Measurements from ENCODE around the gene UGT1A10.
"Not testable (repeated sequence)": the region's sequence is repeated elsewhere in the genome, so short reads cannot be mapped to it uniquely, and the experiment has no call there.

UGT1A10 gene

GRCh38 chr2:233620204-233620603 is 16.0 kb upstream of the UGT1A10 start:
- H3K36me3 Mint-ChIP-seq (ENCODE audit: low read depth), result no peaks in the 10 kb centered on the region
- H3K27ac Mint-ChIP-seq, result no peak overlapping the region
- H3K27me3 Mint-ChIP-seq (ENCODE audit: low read depth, poor library complexity), result peaks cover 13% of the 10 kb centered on the region
- no peaks in the 10 kb centered on the region for H3K4me1 Mint-ChIP-seq
- no peak for DNase-seq
- peaks cover 20% of the 10 kb centered on the region for H3K9me3 Mint-ChIP-seq
- no peak overlapping the region for H3K4me3 Mint-ChIP-seq
- TF ChIP-seq, protein P1, sequence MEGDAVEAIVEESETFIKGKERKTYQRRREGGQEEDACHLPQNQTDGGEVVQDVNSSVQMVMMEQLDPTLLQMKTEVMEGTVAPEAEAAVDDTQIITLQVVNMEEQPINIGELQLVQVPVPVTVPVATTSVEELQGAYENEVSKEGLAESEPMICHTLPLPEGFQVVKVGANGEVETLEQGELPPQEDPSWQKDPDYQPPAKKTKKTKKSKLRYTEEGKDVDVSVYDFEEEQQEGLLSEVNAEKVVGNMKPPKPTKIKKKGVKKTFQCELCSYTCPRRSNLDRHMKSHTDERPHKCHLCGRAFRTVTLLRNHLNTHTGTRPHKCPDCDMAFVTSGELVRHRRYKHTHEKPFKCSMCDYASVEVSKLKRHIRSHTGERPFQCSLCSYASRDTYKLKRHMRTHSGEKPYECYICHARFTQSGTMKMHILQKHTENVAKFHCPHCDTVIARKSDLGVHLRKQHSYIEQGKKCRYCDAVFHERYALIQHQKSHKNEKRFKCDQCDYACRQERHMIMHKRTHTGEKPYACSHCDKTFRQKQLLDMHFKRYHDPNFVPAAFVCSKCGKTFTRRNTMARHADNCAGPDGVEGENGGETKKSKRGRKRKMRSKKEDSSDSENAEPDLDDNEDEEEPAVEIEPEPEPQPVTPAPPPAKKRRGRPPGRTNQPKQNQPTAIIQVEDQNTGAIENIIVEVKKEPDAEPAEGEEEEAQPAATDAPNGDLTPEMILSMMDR (IDR thresholded peaks at IDR 0.05), result no peak

DNA sequence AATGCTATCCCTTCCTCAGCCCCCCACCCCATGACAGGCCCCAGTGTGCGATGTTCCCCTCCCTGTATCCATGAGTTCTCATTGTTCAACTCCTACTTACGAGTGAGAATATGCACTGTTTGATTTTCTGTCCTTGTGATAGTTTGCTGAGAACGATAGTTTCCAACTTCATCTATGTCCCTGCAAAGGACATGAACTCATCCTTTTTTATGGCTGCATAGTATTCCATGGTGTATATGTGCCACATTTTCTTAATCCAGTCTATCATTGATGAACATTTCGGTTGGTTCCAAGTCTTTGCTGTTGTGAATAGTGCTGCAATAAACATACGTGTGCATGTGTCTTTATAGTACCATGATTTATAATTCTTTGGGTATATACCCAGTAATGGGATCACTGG is 14.4 kb upstream of the UGT1A10 start:
- peaks cover 19% of the 10 kb centered on the region for H3K27me3 Mint-ChIP-seq (ENCODE audit: low read depth, poor library complexity)
- not testable (repeated sequence) for H3K4me1 Mint-ChIP-seq; H3K27ac Mint-ChIP-seq; H3K4me3 Mint-ChIP-seq; H3K9me3 Mint-ChIP-seq; H3K36me3 Mint-ChIP-seq (ENCODE audit: low read depth); DNase-seq

- no peak for DNase-seq
- Mint-ChIP-seq H3K4me1 (no peaks in the 10 kb centered on the region), H3K27me3 (ENCODE audit: low read depth, poor library complexity) (peaks cover 31% of the 10 kb centered on the region), H3K36me3 (ENCODE audit: low read depth) (no peaks in the 10 kb centered on the region), H3K27ac (no peak overlapping the region), H3K4me3 (no peak overlapping the region), H3K9me3 (peaks cover 38% of the 10 kb centered on the region)
- TF ChIP-seq, protein P1 (IDR thresholded peaks at IDR 0.05), result no peak
Observed at GRCh38 chr2:233627331-233628025, 8.8 kb upstream of the UGT1A10 start.

DNA sequence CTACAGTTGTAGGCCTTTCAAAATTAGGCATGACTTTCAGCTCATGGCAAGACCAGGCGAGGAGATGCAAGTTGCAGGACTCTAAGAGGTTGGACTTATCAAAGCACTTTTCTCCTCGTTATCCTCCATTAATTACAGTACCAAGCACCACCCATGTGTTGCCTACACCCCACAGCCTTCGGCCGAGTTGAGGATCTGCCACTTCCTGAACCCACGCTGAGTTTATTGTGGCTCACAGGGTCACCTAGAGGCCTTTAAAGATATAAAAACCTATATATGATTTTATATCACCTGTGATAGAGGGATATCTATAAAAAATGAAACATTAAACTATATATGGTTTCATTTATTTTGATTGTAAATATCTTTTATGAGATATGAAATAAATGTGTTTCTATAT is 2.6 kb downstream of the UGT1A10 start:
- no peak overlapping the region for H3K27ac Mint-ChIP-seq
- TF ChIP-seq, protein P1 (IDR thresholded peaks at IDR 0.05), result no peak
- H3K9me3 Mint-ChIP-seq, result peaks cover 28% of the 10 kb centered on the region
- H3K4me1 Mint-ChIP-seq, result peaks cover 21% of the 10 kb centered on the region
- H3K4me3 Mint-ChIP-seq, result no peak overlapping the region
- H3K36me3 Mint-ChIP-seq (ENCODE audit: low read depth), result no peaks in the 10 kb centered on the region
- peaks cover 9% of the 10 kb centered on the region for H3K27me3 Mint-ChIP-seq (ENCODE audit: low read depth, poor library complexity)
- no peak for DNase-seq

- no peaks in the 10 kb centered on the region for H3K36me3 Mint-ChIP-seq (ENCODE audit: low read depth)
- TF ChIP-seq, protein P1 (IDR thresholded peaks at IDR 0.05), result no peak
Observed at GRCh38 chr2:233639860-233640259, 3.6 kb downstream of the UGT1A10 start.

DNA sequence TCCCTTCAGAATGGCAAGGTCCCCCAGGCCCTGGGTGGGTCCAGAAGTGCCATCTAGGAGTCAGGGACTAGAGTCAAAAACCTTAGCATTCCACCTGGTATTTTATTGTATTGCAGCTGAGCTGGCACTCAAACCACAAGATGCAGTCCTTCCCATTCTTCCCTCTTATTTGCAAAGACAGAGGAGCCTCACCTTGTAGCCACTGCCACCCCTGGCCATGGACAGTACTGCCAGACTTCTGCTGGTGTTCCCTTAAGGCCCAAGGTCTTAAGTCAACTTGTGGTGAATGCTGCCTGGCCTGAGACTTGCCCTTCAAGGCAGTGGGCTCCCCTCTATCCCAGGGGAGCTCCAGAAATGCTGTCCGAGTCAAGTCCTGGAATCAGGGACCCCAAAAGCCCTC is 6.9 kb downstream of the UGT1A10 start:
- Mint-ChIP-seq H3K36me3 (ENCODE audit: low read depth) (peaks cover 6% of the 10 kb centered on the region), H3K27ac (no peak overlapping the region), H3K4me3 (no peak overlapping the region), H3K4me1 (peaks cover 21% of the 10 kb centered on the region), H3K27me3 (ENCODE audit: low read depth, poor library complexity) (peaks cover 7% of the 10 kb centered on the region), H3K9me3 (peaks cover 62% of the 10 kb centered on the region)
- TF ChIP-seq, protein P1 (IDR thresholded peaks at IDR 0.05), result no peak
- no peak for DNase-seq

More at GRCh38 chr2:233639860-233640259, 3.6 kb downstream of the UGT1A10 start:
- peak overlapping the region; percentile 50 for H3K27ac Mint-ChIP-seq
- peaks cover 9% of the 10 kb centered on the region for H3K27me3 Mint-ChIP-seq (ENCODE audit: low read depth, poor library complexity)
- peaks cover 21% of the 10 kb centered on the region for H3K4me1 Mint-ChIP-seq
- peaks cover 37% of the 10 kb centered on the region for H3K9me3 Mint-ChIP-seq
- no peak overlapping the region for H3K4me3 Mint-ChIP-seq
- DNase-seq, result no peak

DNA sequence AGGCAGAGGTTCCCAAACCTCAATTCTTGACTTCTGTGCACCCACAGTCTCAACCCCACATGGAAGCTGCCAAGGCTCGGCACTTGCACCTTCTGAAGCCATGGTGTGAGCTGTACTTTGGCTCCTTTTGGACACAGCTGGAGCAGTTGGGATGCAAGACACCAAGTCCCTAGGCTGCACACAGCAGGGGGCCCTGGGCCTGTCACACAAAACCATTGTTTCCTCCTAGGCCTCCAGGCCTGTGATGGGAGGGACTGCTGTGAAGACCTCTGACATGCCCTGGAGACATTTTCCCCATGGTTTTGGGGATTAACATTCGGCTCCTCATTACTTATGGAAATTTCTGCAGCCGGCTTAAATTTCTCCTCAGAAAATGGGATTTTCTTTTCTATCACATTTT is 9.8 kb downstream of the UGT1A10 start:
- H3K27me3 Mint-ChIP-seq (ENCODE audit: low read depth, poor library complexity); H3K4me1 Mint-ChIP-seq; H3K27ac Mint-ChIP-seq; H3K4me3 Mint-ChIP-seq; H3K36me3 Mint-ChIP-seq (ENCODE audit: low read depth); DNase-seq: not testable (repeated sequence)
- peaks cover 66% of the 10 kb centered on the region for H3K9me3 Mint-ChIP-seq
